RPMI8226 (cell line): ENCODE measurements around the gene CHN2.
A peak's percentile ranks its signal among the peaks of the same experiment; 100 is the strongest.

Experiments used
- DNase-seq: peaks from one replicate; pipeline ENCODE4 v3.0.0-alpha.2; 2015

The CHN2 gene

DNA sequence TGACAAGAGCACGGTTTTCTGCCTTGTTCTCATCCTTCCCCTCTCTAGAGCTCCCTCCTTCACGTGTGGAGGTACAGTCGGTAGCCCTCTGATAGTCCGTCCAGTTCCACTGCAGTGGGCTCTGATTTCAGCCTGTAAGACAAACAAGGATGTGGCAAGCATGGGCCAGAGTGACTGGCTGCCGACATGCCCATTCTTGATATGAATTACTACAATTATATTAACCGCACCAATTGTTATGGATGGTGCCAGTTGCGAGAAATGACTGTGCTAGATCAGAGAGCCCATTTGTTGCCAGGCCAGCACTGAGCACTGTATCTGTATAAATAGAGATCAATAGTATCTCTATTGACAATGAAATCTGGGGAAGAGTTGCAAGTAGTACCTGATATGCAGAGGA, 146.6 kb downstream of the CHN2 start:
- no peak for DNase-seq

DNA sequence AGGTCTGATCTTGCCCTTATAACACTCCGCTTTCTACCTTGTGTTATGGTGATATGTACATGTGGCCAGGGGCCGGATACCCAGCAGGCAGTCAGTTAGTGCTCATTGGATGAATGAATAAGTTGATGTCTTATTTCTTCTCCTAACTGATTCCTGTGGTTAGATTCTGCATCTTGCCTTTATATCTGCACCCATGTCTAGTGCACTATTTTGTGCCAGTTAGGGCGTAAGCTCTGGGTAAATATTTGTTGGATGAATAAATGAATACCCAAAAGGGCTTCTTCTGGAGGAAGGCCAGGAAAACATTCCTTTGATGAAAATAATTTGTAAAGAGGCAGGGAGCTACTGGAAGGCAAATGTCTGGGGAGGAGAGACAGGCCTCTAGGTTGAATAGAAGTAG, 148.2 kb downstream of the CHN2 start:
- no peak for DNase-seq

DNA sequence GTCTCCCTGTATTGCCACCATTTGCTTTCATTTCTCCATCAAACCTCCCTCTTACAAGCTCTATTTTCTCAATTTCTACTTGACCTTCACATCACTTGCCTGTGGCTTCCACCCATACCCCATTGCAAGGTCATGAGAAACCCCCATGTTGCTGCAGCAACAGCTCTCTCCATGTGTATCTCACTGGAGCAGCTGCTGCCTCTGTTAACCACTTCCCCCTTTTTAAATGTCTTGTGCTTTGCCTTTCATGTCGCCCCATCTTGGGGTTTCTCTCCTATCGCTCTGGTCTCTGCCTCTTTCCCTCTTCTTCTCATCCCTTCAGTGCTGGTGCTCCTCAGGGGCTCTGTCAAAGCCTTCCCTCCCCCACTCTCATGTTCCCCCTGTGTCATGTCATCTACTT, 148.8 kb downstream of the CHN2 start:
- DNase-seq = peak; percentile 16

DNA sequence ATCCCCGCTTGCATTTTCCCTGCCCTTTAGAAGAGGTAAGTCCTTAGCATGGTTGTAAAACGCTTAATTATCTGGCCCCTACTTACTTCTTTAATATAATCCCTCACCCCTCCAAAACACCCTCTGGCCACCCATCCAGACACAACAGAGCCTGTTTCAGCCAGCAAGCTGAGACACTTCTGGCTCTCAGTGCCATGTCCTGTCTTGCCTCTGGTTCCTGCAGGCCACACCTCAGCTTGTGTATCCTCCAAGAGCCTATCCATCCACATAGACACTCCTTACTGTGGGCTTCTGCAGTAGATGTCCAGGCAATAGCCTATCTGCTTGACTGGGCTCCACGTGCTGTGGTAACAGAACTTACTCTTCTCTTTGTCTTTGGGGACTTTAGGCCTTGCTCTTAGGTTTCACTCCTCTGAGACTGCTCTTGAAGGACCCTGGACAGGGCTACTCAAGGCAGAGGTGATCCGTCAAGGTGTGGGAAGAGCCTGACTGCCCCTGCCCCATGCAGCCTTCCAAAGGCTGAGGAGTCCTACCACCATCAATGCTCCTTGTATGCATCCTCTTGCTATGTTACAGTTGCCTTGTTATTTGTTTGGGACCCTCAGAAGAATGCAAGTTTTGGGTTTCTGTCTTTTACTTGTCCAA, 149.9 kb downstream of the CHN2 start:
- no peak for DNase-seq

DNA sequence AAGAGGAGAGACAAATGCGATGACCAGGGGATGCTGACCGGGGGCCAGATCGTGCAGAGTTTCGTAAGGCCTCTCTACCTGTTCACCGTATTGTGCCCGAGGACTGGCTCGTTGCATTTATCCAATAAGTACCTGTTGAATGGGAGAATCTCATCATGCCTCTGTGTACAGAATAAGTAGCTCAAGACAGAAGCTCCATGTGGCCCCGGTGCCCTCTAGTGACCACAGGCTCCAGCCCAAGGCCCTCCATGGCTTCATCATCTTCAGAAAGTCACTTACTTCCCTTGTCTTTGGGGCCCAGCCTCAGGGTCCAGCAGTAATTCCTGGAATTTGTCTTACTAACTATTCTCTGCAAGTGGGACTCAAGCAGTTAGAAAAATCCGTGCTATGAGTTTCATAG, 151.0 kb downstream of the CHN2 start:
- peak; percentile 32 for DNase-seq

DNA sequence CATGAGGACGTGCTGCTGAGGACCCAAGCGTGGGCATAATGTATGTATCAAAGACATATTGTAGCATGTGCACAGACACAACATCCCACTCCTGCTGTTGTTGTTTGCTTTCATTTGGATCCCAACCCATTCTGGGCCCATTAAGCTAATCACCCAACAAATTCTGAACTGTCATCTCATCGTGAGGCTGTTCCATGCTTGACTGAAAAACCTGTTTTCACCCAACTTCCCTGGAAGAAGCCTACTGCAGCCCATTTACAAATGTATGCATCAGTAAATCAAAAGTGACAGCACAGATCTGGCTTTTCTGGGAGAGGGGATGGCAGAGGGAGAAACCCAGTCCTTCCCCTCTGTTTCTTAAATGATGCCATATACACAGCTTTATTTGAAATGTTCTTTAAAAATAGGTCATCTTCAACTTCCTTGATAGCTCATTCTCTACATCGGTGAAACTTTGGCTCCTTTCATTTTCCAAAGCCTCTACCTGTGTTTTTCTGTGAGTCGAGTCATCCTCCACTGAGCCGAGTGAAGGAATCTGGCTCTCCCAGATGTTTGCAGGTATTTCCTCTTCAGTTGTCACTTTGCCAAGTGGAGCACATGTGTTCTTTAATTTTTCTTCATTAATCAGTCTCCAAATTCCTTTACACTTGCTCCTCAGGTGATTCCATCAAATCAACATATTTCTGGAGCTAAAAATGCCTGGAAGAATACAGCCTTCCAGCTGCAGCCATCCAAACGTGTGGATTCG, 151.8 kb downstream of the CHN2 start:
- DNase-seq = no peak

DNA sequence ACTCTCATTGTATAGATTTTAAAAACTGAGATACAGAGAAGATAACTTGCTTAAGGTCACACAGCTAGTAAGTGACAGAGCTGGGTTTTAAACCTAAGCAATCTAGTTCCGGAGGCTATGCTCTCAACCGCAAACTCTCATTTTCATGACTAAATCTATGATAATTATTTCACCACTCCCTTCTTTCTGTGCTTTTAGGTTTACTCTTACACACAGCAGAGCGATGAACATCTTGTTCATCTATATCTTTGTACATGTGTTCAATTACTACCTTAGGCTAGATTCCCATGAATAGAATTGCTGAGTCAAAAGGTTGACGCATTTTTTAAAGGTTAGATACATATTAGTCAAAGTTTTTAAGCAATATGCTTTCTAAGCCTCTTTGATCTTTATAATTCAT, 154.8 kb downstream of the CHN2 start:
- DNase-seq = no peak

DNA sequence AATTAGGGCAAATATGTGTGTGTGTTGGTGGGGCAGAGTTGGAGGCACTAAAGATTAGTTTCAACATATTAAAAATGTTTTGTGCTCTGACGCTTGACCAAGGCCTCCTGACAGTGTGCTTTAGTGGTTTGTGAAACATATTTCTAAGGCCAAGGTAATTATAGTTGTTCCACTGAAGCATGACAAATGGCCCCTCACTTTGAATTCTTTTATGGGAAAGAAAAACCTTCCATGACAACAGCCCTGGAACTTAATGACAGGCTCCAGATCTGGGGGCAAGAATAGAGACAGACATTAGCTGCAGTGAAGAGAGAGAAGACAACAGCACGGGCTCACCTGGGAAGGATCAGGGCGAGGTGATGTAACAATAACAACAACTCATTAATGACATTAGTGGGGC, 155.8 kb downstream of the CHN2 start:
- no peak for DNase-seq

DNA sequence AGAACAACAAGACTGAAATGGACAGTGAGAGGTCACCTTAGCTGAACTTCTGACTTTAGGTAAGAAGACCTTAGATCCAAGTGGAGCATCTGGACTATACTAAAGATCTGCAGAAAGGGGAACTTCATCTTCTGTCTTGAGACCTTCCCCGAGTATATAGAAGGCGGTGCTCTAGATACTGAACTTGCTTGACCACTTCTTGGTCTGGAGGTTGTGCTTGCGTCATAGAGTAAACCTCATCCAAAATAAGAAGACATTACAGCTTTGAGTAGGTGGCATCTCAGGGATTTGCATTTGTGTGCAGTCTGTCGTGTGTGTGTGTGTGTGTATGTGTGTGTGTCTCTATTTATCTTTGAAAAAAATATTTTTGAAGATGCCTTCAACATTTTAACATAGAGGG, 157.5 kb downstream of the CHN2 start:
- no peak for DNase-seq

DNA sequence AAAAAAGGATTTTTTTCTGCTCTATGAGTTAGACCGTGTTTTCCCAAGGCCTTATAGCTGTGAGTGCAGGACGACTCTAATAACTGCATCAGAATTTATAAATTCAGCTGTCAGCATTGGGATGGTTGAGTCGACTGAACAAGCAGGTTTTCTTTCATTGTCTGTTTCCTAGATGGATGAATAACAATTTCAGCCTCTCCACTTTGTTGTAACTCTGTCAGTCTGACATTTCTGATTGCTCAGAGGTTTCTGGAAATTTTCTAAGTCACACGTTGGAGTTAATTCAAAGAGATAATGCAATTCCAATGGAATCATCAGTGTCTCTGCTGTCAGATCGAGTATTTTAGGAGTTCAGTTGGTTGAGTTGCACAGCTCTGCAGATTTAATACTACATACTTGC, 159.2 kb downstream of the CHN2 start:
- no peak for DNase-seq

DNA sequence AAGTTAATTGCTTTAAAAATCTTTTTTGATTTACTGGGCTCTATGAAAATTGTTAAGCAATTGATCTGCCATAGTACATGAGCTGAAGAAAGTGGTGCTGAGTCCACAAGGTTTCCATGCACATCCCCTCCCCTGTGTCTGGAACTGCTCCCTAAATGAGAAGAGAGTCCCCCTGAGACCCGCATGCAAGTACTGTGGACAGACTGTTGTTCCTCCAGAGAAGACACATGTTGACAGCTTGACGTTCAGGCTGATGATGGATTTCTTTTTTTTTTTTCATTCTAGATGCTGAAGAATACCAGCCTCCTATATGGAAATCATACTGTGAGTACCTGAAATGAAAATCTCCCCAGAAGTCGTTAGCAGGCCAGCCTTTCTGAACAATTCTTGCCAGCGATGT, 159.8 kb downstream of the CHN2 start:
- no peak for DNase-seq

DNA sequence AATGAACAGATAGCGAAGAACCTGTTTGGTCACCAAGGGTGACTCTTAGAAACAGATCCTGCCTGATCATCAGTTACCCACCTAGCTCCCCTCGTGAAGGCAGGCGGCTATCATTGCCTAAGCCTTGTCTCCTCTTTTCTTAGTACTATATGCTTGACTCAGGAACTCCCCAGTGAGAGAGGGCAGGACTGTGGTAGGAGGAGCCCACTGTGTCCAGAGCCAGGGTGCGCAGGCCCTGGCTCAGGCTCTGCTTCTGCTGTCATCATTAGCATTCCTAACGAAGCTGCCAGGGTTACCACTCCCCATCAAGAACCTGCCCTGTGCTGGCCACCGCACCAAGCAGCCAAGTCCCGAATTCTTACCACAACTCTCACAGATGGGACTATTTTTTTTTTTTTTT, 160.8 kb downstream of the CHN2 start:
- DNase-seq = no peak

DNA sequence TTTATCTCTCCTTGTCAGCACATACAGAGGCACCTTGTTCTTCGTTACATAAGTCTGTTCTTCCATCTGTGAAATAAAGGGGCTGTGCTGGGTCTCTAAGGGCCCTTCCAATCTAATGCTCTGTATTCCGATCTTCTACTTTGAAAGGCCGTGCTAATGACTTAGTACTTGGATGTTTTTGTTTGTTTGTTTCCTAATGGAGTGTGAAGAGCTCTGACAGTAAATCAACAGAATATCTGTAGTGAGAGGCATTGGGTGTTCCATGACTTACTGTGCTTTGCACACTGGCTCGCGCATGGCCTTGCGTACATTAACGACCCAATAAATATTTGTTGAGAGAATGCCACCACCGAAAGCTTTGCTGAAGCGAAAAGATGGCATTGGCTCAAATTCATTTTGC, 162.1 kb downstream of the CHN2 start:
- DNase-seq = no peak

DNA sequence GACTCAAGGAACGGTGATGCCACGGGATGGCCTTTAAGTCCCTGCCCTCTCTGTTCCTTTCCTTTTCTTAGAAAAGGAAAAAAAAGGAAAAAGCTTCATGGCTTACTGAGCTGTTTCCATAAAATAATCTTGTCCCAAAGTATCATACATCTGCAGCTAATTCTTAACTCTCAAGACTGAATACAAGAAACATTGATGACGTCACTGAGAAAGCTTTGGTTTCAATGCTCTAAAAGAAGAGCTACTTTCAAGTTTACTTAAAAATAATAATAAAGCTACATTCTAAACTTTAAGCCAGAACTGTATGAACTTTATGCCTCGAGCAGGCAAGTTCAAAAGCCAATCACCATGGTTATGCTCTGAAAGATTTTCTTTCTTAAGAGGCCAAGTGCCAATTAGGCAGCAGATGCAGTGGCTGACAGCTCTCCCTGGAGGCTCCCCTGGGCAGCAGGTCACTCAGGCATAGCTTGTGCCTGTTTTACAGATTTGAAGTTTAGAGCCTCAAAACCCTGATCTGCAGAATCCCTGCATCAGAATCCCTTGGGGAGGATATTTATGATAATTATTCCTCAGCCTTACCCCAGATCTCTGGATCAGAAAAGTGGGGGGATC, 165.0 kb downstream of the CHN2 start:
- no peak for DNase-seq

DNA sequence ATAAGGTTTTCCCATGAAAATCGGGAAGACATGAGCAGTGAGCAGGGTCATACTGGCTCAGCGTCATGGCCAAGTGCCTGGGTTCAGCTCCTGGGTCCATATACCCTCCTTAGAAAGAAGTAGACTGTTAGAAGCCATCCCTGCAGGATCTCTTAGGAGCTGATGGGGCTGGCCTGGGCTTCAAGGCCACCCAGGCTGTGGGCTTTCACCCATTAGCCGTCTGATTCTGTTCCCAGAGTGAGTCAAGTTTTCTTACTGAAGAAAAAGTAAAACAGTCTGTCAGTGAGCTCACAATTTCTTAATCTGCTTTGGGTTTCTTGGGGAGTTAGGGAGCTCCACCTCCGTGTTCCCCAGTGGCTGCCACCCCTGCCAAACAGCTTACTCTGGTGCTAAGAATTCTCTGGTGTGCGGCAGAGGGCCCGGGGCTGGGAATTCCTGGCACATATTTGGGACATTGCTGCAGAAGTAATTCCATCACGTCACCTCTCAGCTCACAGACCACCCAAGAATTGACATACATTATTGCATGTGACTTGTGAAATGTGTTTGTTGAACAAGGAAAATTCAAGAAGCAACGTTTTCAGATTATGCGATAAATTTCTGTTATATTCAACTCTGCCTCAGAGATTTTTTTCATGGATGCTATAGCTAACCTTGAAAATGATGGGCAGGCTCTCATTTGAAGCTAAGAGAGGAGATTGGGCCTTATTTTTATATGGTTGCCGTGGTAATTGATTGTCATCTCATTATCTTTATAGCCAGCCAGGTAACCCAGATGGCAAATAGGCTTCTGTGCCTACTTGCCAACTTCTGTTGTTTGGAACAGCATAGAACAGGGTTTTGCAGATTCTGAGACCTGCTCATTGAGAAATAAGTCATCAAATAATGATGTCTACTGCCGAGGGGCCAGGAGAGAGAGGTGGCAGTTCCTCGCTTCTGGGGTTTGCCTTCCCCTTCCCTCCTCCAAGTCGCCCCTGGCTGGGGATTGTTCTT, 166.4 kb downstream of the CHN2 start:
- no peak for DNase-seq

DNA sequence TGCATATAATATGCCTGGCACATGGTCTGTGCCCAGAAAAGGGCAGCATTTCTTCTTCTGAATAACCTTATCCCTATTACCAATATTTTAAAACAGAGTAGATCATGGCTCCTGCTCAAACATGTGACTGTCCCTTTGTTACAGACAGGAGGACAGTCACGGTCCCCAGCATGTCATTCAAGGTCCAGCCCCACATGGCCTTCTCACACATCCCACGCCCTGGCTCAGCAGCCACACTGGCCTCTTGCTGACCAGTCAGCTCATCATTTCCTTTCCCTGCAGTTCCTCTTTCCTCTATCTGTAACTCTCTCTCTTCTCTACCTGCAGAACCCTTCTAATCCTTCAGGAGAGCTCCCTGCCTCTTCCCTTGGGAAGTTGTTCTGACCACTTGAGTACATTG, 167.8 kb downstream of the CHN2 start:
- no peak for DNase-seq

DNA sequence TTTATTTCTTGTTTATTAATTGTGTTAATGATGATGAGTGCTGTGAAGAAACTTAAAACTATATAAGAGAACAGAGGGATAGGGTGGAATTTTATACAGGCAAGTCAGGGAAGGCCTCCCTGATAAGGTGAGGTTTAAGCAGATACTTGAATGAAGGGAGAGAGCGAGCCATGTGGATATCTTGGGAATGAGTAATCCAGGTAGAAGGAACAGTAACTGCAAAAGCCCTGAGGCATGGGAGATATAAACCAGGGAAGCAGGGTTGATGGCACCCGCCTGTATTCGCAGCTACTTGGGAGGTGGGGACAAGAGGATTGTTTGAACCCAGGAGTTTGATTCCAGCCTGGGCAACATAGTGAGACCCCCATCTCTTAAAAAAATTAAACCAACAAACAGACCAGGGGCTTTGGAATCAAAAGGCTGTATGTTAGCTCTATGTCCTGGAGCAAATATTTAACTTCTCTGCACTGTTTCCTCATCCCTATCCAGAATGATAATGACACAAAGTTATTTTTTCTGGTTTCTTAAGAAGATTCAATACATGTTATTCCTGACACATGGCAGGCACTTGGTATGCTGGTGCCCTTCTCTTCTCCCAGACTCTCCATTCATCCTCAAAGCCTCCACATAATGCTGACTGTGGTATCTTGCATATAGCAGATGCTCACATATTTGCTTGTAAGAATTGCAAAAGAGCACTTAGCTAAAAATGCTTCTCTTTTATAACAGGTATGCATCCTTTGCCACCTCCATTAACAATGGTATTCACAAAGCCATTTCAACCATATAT, 169.3 kb downstream of the CHN2 start:
- no peak for DNase-seq

DNA sequence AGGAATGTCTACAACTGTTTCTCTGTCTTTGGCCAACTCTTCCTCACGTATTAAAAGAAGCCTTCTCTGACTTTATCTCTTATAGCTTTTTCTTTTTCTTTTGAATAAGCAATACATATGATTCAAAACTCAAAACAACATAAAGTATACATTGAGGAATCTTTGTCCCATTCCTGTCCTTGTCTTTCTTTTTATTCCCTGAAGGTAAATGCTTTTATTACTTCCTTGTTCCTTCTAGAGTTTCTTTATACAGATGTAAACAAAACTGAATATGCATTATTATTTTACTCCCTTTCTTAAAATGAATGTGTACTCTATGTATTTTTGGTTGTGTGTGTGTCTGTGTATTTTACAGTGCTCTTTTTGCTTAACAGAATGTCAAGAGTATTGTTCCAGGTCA, 170.1 kb downstream of the CHN2 start:
- no peak for DNase-seq

DNA sequence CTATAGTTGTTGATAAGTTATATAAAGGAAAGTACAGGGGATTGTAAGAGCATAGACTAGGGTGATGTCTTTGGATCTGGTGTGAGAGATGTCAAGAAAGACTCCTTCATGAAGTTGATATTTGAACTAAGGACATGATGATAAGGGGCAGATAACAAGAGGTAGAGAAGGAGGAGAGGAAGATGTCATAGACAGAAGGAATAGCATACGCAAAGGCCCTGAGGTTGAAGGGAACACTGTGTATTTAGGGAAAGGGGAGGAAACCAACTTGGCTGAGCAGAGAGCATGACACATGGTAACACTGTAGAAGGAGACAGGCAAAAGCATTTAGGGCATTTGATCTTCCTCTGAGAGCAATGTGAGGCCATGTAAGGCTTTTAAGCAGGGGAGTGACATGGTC, 170.8 kb downstream of the CHN2 start:
- no peak for DNase-seq

DNA sequence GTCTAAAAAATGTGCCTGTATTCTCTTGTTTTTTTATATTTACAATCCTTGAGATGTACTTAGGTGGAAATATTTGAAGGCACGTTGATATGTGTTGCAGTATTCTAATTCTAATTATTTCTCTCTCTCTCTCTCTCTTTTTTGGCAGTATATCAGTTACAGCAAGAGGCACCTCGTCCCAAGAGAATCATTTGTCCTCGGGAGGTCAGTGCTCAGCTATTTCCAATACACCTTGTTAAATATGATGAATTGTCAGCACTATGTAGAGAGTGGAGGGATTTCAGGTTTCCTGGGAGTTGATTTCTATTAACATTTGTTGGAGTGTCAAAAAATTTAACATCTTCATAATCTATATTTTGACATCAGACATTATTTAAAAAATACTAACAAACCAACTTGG, 173.2 kb downstream of the CHN2 start:
- no peak for DNase-seq

DNA sequence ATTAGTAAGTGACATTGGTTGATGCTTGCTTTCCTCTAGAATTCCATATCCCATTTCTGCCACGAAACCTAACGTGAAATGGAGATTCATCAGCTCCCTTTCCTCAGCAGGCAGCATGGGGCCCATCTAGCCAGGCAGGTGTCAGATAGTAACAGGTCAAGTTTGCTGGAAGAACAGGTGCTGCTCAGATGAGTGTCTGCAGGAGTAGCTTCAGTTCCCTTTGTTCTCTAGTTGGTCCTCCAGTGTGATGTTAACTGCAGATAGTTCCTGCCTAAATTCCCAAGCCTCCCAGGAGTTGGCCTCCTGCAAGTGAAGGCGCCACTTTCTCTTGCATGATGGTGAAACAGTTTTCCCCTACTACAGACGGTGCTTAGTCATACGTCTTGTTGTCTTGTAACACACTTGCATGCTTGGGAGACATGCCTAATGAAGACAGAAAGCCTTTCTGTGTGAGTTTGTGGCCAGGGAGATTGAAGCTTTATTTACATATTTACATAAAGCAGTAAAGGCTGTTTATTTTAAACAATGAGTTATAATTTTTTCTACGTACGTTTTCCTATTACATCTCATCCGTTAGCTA, 175.4 kb downstream of the CHN2 start:
- no peak for DNase-seq
